Activated CD4-positive, alpha-beta memory T cell treated with anti-CD3 and anti-CD28 coated beads, Interleukin-2, amount 10 ng/mL, durations not matched to agents 7 days and 5 days (primary cell): Measurements from ENCODE around the gene LRTM2. TPM values are rescaled to one million over a fixed set of nuclear protein-coding genes. Genes with fewer than 3 reads are reported as not detected.

Experiments used
- CTCF ChIA-PET: fragments of 350-600 bp; sonication (Branson Sonifier 250); formaldehyde crosslinking; loops from one replicate; lab custom pipeline; 2021; ENCODE audit warnings: antibody characterized with exemption, inconsistent platforms; lab: Charles Lee
- POLR2A ChIA-PET: fragments of 350-600 bp; sonication (Branson Sonifier 250); formaldehyde crosslinking; loops from one replicate; lab custom pipeline; 2021; ENCODE audit warnings: antibody characterized with exemption; lab: Charles Lee
- DNase-seq: peaks from one replicate; pipeline ENCODE4 v3.0.0-alpha.2; 2020
- H3K27ac Mint-ChIP-seq: one replicate; pipeline ENCODE4 v1.8.0; 2021; ENCODE audit warnings: mild to moderate bottlenecking, mixed read lengths
- H3K27me3 Mint-ChIP-seq: one replicate; pipeline ENCODE4 v1.8.0; 2021; ENCODE audit warnings: mixed read lengths
- H3K36me3 Mint-ChIP-seq: one replicate; pipeline ENCODE4 v1.8.0; 2021; ENCODE audit warnings: low read depth, mixed read lengths
- H3K4me1 Mint-ChIP-seq: one replicate; pipeline ENCODE4 v1.8.0; 2021; ENCODE audit warnings: mixed read lengths
- H3K4me3 Mint-ChIP-seq: one replicate; pipeline ENCODE4 v1.8.0; 2021; ENCODE audit warnings: mild to moderate bottlenecking, mixed read lengths
- H3K9me3 Mint-ChIP-seq: one replicate; pipeline ENCODE4 v1.8.0; 2021; ENCODE audit warnings: mixed read lengths
- total RNA-seq, 2 experiments: library from RNA; stranded (reverse); gene quantifications; one replicate each; pipeline ENCODE4 v1.2.3, GENCODE V29; 2021

LRTM2 gene
- total RNA-seq, 2 experiments from 2014 or later = not detected

DNA sequence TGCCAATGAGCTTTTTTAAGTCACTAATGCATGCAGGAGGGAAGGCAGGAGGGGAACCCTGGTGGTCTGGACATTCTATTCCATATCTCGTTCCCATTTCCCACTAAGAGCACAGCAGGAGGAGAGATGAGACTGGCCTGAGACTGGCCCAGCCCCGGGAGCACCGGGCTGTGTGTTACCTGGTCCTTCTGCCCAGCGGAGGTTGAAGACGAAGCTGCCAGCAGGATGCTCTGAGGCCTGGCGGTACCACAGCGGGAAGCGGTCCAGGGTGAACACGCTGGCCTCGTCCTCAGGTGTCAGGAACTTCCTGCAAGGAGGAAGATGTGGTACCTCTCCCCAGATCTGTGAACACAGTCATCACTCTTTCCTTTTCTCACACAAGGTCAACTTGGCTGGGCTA is 23.9 kb downstream of the LRTM2 start:
- Mint-ChIP-seq H3K27me3 (peaks cover 10% of the 10 kb centered on the region), H3K9me3 (no peaks in the 10 kb centered on the region), H3K27ac (no peak overlapping the region), H3K36me3 (no peaks in the 10 kb centered on the region), H3K4me1 (no peaks in the 10 kb centered on the region), H3K4me3 (no peak overlapping the region)
- CTCF ChIA-PET = no interaction called here
- no peak for DNase-seq
- POLR2A ChIA-PET = no interaction called here

DNA sequence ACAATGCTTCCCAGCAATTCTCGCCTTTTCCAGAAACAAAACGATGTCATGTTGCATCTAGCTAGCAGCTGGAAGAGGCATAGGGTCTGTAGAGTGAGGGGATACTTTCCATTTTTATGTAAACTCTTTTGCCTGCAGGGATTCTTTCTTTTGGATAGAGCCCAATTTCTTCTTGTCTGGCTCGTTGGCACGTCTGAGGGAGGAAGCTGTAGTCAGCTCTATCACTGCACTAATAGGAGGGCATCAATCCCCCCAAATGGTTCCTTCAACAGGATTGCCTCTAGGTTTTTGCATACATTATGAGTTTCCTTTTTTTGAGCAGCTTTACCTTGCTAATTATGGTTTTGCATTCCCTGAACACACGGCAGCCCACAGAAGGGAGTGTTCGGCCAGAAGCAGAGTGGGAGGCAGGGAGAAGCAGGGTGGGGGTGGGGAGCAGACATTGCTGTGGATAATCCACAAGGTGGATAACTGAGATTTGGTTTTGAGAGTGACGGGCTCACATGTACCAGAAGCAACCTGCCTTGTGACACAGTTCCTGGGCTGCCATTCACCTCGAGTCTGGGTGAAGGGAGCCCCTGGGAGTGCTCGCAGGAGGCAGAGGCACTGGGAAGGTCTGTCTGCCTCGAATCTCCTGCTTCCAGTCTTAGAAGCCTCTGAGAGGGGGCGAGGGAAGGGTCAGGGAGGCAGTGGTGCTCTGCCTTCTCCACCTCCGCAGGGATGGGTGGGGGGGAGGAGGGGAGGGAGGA is 24.5 kb downstream of the LRTM2 start:
- Mint-ChIP-seq H3K27ac (no peak overlapping the region), H3K9me3 (no peaks in the 10 kb centered on the region), H3K27me3 (peaks cover 10% of the 10 kb centered on the region), H3K36me3 (no peaks in the 10 kb centered on the region), H3K4me3 (no peak overlapping the region), H3K4me1 (no peaks in the 10 kb centered on the region)
- ChIA-PET POLR2A (no interaction called here), CTCF (no interaction called here)
- DNase-seq = no peak

DNA sequence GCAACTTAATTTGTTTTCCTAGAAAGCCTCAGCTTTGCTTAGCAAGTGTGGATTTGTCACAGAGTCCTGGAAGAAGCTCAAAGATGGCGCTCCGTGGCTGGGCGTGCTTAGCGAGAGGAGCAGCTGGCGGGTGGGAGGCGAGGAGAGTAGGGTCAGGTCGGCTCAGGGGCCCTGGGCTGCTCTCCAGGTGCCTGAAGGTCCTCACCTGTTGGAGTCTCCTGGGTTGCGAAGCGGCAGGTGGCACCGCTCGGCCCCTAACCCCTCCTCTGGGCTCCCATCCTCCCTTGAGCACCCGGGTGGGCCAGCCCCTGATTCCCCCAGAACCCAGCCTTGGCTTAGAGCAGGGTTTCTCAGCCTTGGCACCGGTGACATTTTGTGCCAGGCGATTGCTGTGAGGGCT is 25.1 kb downstream of the LRTM2 start:
- Mint-ChIP-seq H3K36me3 (no peaks in the 10 kb centered on the region), H3K27ac (no peak overlapping the region), H3K9me3 (no peaks in the 10 kb centered on the region), H3K4me1 (no peaks in the 10 kb centered on the region), H3K27me3 (peaks cover 10% of the 10 kb centered on the region), H3K4me3 (no peak overlapping the region)
- POLR2A ChIA-PET = no interaction called here
- CTCF ChIA-PET = no interaction called here
- no peak for DNase-seq

DNA sequence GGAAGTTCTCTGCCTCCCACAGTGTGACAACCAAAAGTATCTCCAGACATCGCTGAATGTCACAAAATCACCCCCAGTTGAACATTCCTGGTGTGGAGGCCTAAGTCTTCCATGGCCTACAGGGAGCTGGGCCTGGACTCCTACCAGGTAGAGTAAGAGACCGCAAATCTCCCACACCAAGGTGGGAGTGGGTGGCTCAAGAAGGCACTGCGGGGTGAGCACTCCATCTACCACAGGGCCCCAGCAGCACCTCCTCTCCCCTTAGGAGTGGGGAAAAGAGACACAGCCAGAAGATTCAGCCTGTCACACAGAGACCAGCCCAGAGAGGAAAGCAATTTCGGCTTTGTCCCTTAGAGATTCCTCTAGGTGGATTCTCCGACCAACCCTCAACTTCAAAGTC is 25.5 kb downstream of the LRTM2 start:
- no peak overlapping the region for H3K4me3 Mint-ChIP-seq

DNA sequence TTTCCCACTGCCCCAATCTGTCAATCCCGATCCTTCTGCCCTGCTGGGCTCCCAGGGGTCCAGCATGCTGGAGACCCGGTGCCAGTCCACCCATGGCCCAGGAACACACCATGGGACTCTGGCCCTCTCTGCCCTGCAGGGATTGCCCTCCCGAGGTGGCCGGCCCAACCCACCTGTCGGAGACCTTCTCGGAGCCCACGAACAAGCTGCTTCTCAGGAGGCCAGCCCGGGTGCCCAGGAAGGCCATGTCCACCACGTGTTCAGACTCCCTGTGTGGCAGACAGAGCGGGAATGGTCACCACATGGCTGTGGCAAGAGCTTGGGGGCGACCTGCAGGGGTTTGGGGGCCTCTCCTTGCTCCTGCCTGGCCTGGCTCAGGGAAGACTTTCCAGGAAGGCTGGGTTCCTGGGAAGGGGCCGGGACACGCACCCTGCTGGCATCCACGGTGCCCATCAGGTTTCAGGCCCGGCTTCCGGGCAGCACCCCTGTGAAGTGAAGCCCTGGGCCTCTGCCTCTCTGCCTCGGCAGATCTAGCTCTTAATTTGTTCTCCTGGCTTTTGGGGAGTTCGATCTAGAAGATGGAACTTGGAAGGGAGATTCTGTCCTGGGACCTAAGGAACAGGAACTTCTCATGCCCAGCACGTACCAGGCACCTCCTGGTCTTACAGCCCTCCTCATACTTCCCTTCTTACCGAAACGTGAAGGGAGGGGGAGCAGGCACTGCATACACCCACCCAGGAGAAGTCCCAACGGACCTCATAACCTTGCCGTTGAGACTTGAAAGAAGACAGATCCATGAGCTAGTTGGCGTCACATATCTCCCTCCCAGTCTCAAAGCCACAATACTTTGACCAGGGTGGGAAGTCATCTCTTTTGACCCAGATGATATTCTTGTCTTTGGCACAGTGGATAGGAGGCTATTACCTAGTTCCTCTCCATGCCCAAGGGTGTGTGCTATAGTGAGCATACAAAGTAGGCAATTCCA is 26.3 kb downstream of the LRTM2 start:
- Mint-ChIP-seq H3K4me3 (no peak overlapping the region), H3K27me3 (peaks cover 15% of the 10 kb centered on the region), H3K4me1 (peaks cover 2% of the 10 kb centered on the region), H3K27ac (no peak overlapping the region), H3K9me3 (no peaks in the 10 kb centered on the region), H3K36me3 (no peaks in the 10 kb centered on the region)
- DNase-seq = no peak
- POLR2A ChIA-PET = no interaction called here
- CTCF ChIA-PET = no interaction called here

More for the DNA sequence above, 25.5 kb downstream of the LRTM2 start:
- DNase-seq = no peak
- Mint-ChIP-seq H3K9me3 (no peaks in the 10 kb centered on the region), H3K36me3 (no peaks in the 10 kb centered on the region), H3K27me3 (peaks cover 10% of the 10 kb centered on the region), H3K27ac (no peak overlapping the region), H3K4me1 (no peaks in the 10 kb centered on the region)
- ChIA-PET POLR2A (no interaction called here), CTCF (no interaction called here)

DNA sequence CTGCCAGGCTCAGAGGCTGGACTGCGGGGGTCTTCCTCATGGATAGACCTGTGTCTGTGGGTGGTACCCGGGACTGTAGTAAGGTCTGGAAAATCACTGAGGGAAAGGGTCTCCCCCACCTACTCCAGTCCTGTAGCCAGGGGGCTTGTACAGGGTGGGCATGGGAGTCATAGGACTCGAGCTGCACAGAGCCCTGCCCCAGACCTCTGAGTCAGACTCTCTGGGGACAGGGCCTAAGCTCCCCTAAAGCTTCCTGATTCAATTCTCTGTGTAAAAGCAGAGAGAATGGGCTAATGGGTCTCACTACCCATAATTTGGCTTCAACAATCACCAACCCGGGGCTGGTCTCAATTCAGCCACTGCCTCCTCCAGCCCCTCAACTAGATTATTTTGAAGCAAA is 27.0 kb downstream of the LRTM2 start:
- no peak overlapping the region for H3K27ac Mint-ChIP-seq
- peaks cover 2% of the 10 kb centered on the region for H3K4me1 Mint-ChIP-seq
- peaks cover 15% of the 10 kb centered on the region for H3K27me3 Mint-ChIP-seq
- CTCF ChIA-PET = no interaction called here
- H3K36me3 Mint-ChIP-seq = no peaks in the 10 kb centered on the region
- POLR2A ChIA-PET = no interaction called here
- no peak overlapping the region for H3K4me3 Mint-ChIP-seq
- no peak for DNase-seq
- no peaks in the 10 kb centered on the region for H3K9me3 Mint-ChIP-seq

DNA sequence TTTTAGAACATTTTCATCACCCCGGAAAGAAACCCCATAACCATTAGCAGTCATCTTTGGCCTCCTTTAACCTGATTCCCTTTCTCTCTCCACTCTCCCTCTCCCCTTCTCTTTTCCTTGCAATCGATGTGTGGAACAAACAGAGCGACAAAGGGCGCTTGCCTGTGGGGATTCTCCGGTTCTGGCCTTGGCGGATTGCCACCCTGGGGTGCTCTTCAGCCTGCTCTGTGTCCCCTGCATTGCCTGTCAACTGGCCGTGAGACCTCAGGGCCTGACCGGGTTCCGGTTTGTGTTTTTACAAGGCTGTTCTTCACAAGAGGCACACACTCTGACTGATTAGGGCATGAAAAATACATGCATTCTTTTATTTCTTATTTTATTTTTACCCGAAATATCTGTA is 27.8 kb downstream of the LRTM2 start:
- no peaks in the 10 kb centered on the region for H3K9me3 Mint-ChIP-seq
- no peak overlapping the region for H3K27ac Mint-ChIP-seq
- no peak overlapping the region for H3K4me3 Mint-ChIP-seq
- peaks cover 12% of the 10 kb centered on the region for H3K27me3 Mint-ChIP-seq
- H3K4me1 Mint-ChIP-seq = peaks cover 2% of the 10 kb centered on the region
- ChIA-PET POLR2A (no interaction called here), CTCF (no interaction called here)
- no peaks in the 10 kb centered on the region for H3K36me3 Mint-ChIP-seq
- DNase-seq = no peak

DNA sequence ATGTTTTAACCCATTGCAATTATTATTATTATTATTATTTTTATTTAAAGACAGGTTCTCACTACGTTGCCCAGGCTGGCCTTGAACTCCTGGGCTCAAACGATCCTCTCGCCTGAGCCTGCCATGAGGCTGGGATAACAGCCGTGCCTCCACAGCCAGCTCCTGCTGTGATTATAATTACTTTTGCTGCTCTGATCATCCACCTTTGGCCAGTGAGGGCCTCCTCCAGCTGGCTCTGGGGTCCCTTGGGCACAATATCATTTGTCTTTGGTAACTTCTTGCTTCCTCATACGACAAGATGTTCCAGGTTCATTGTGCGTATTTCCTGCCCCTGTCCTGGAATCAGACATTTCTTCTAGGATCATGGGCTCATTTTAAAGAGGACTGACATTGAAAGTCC is 28.4 kb downstream of the LRTM2 start:
- Mint-ChIP-seq H3K27me3 (peaks cover 12% of the 10 kb centered on the region), H3K4me3 (no peak overlapping the region), H3K9me3 (no peaks in the 10 kb centered on the region), H3K4me1 (peaks cover 2% of the 10 kb centered on the region), H3K27ac (no peak overlapping the region), H3K36me3 (no peaks in the 10 kb centered on the region)
- POLR2A ChIA-PET = no interaction called here
- DNase-seq = no peak
- CTCF ChIA-PET = no interaction called here

DNA sequence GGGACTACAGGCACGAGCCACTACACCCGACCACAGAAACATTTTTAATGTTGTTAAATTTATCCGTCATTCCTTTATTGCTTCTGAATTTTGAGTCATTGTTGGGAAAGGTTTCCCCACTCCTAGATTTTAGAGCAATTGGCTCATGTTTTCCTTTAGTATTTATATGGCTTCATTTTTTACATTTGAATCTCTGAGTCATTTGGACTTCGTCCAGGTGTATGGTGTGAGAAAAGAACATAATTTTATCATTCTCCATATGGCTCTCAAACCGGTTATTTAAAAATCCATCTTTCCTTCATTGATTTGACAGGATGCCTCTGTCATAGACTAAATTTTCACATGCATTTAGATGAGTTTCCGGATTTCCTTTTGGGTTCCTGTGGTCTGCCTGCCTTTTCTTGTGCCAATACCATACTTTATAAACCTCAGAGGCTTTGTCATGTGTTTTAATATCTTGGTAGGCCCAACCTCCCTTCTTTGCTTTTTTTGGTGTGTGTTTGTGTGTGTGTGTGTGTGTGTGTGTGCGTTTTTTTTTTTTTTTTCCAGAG is 30.9 kb downstream of the LRTM2 start:
- no peak for DNase-seq
- Mint-ChIP-seq H3K4me1 (peaks cover 7% of the 10 kb centered on the region), H3K9me3 (no peaks in the 10 kb centered on the region), H3K27ac (no peak overlapping the region), H3K27me3 (peaks cover 6% of the 10 kb centered on the region), H3K36me3 (no peaks in the 10 kb centered on the region), H3K4me3 (no peak overlapping the region)
- POLR2A ChIA-PET = no interaction called here
- CTCF ChIA-PET = no interaction called here

DNA sequence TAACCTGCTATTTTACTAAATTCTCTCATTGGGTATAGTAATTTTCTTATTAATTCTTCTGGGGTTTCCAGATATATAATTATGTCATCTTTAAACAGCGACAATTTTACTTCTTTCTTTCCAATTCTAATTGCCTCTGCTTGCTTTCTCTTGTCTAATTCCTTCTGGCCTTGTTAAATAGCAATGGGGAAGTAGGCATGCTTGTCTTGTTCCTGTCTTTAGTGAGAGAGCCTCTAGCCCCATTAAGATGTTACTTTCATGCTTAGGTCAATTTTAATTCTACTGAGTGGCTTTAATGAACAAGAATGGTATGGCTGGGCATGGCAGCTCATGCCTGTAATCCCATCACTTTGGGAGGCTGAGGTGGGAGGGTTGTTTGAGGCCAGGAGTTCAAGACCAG is 31.7 kb downstream of the LRTM2 start:
- H3K27ac Mint-ChIP-seq = no peak overlapping the region
- ChIA-PET POLR2A (no interaction called here), CTCF (no interaction called here)
- H3K27me3 Mint-ChIP-seq = peaks cover 6% of the 10 kb centered on the region
- no peak overlapping the region for H3K4me3 Mint-ChIP-seq
- H3K9me3 Mint-ChIP-seq = no peaks in the 10 kb centered on the region
- no peaks in the 10 kb centered on the region for H3K36me3 Mint-ChIP-seq
- peaks cover 7% of the 10 kb centered on the region for H3K4me1 Mint-ChIP-seq
- no peak for DNase-seq

DNA sequence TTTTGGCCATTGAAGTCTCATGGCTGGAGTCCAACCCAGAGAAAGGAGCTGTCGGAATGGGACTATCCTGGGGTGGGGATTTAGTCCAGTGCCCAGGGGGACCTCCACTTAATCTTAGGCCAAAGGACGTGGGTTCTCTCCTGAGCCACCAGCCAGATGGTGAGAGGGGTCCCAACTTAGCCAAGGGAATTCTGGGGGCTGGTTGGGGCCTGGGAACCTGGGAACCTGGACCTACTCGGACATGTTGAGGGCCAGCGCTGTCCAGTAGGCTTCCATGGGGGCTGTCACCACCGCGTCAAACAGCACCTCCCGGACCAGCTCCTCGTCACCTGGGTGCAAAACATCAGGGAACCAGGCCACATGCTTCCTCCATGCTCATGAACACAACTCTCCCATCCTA is 33.4 kb downstream of the LRTM2 start:
- Mint-ChIP-seq H3K27me3 (peaks cover 6% of the 10 kb centered on the region), H3K27ac (no peak overlapping the region), H3K36me3 (no peaks in the 10 kb centered on the region), H3K4me1 (peaks cover 7% of the 10 kb centered on the region), H3K9me3 (no peaks in the 10 kb centered on the region), H3K4me3 (no peak overlapping the region)
- DNase-seq = no peak
- CTCF ChIA-PET = interaction anchor here (1.5 kb wide), 1 partner anchor 201 kb away, joined by 4 read pairs; no protein-coding TSS in a partner anchor
- POLR2A ChIA-PET = no interaction called here

DNA sequence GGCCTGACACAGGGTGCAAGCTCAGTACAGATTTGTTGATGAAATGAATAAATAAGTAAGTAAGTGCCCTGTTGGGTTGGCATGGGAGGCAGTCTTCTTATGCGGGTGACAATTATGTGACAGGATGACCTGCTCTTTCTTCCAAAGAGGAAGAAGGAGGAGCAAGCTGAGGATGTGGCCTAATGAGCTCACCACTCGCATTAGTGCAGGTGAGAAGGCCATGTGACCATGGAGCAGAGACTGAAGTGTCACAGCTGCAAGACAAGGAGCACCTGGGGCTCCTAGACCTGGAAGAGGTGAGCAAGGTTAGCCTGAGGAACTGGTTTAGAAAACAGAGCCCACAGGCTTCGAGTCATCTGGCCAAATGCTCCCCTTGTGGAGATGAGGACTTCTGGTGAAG is 34.9 kb downstream of the LRTM2 start:
- Mint-ChIP-seq H3K36me3 (no peaks in the 10 kb centered on the region), H3K4me1 (peaks cover 7% of the 10 kb centered on the region), H3K27ac (no peak overlapping the region), H3K4me3 (no peak overlapping the region), H3K9me3 (no peaks in the 10 kb centered on the region), H3K27me3 (peaks cover 6% of the 10 kb centered on the region)
- no peak for DNase-seq
- ChIA-PET POLR2A (no interaction called here), CTCF (interaction anchor here (0.6 kb wide), 1 partner anchor 777 kb away, joined by 3 read pairs; no protein-coding TSS in a partner anchor)

DNA sequence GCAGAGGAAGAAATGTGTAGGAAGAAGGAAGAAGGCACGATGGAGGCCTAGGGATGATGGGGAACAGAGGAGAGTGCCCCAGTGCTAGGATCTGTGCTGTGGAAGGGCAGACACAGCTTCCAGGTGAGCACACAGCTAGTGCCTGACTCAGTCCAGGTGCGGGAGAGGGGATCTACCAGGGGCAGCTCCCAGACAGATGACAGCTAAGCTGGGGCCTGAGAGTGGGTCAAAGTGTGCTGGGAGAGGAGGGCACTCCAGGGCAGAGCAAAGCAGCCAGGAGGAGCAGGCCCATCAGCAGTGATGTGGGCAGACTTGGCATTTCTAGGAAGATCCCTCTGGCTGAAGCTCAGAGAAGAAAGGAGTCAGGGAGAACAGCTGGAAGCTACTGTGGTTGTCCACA is 36.7 kb downstream of the LRTM2 start:
- ChIA-PET POLR2A (no interaction called here), CTCF (no interaction called here)
- no peaks in the 10 kb centered on the region for H3K36me3 Mint-ChIP-seq
- H3K9me3 Mint-ChIP-seq = no peaks in the 10 kb centered on the region
- no peaks in the 10 kb centered on the region for H3K27me3 Mint-ChIP-seq
- no peak for DNase-seq
- H3K4me1 Mint-ChIP-seq = peaks cover 5% of the 10 kb centered on the region
- H3K27ac Mint-ChIP-seq = no peak overlapping the region
- H3K4me3 Mint-ChIP-seq = no peak overlapping the region
